Astrocyte of the spinal cord (primary cell): ENCODE data around the gene PTPRN2.

ENCODE experiments used
- DNase-seq: peaks from one replicate; pipeline ENCODE4 v3.0.0; 2011; ENCODE audit warnings: low read depth, low spot score
- H3K4me3 ChIP-seq: 2 replicates; pipeline ENCODE4 v1.5.1; 2011; ENCODE audit warnings: low read depth, mild to moderate bottlenecking, low read length, moderate library complexity
- in situ Hi-C: cut with HindIII; loops from 2 replicates; pipeline ENCODE4 v1.10.0; 2017; ENCODE audit warnings: low sequenced_read_pairs
- TF ChIP-seq, protein P1 (sequence below): IDR thresholded peaks from 2 replicates; pipeline ENCODE4 v1.5.1; 2012; ENCODE audit warnings: low read depth, mild to moderate bottlenecking, low read length, inconsistent platforms

PTPRN2 gene

DNA sequence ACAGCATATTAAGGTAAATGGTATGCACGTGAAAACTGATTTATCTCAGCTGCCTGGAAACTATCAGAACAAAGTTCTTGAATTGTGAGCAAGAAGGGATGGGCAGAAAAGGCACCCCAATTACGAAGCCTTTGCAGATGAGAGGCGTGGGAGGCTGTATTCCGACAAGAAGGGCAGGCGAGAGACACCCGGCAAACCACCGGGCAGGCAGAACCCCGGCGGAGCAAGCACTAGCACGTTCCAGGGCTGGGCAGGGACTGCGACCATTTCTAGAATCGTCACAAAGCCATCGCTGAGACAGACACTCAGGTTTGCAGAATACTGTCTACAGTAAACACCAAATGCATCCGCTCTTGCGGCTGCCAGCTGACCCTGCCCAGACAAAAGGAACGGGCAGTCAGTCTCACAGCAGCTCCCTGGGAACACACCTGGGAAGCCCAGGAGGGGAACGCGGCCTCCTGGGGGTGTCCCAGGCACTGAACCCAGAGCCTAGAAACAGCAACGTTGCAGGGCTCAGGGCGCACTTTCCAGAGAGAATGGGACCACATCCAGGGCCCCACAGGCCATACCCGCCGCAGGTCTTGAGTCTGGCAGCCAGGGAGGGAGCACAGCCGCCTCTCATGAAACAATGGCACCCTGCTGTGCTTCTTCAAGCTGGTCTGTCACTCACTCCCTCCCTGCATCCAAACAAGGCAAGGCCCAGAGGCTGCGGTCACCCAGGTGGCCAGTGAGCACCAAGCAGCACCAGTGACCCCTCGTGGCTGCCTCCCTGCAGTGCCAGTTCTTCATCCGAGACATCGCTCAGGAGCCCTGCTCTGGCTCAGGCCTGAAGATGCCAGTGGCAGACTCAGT is 261.9 kb downstream of the PTPRN2 start:
- in situ Hi-C loops = no loop called here
- H3K4me3 ChIP-seq = no peak overlapping the region
- TF ChIP-seq, protein P1, sequence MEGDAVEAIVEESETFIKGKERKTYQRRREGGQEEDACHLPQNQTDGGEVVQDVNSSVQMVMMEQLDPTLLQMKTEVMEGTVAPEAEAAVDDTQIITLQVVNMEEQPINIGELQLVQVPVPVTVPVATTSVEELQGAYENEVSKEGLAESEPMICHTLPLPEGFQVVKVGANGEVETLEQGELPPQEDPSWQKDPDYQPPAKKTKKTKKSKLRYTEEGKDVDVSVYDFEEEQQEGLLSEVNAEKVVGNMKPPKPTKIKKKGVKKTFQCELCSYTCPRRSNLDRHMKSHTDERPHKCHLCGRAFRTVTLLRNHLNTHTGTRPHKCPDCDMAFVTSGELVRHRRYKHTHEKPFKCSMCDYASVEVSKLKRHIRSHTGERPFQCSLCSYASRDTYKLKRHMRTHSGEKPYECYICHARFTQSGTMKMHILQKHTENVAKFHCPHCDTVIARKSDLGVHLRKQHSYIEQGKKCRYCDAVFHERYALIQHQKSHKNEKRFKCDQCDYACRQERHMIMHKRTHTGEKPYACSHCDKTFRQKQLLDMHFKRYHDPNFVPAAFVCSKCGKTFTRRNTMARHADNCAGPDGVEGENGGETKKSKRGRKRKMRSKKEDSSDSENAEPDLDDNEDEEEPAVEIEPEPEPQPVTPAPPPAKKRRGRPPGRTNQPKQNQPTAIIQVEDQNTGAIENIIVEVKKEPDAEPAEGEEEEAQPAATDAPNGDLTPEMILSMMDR = no peak
- no peak for DNase-seq

DNA sequence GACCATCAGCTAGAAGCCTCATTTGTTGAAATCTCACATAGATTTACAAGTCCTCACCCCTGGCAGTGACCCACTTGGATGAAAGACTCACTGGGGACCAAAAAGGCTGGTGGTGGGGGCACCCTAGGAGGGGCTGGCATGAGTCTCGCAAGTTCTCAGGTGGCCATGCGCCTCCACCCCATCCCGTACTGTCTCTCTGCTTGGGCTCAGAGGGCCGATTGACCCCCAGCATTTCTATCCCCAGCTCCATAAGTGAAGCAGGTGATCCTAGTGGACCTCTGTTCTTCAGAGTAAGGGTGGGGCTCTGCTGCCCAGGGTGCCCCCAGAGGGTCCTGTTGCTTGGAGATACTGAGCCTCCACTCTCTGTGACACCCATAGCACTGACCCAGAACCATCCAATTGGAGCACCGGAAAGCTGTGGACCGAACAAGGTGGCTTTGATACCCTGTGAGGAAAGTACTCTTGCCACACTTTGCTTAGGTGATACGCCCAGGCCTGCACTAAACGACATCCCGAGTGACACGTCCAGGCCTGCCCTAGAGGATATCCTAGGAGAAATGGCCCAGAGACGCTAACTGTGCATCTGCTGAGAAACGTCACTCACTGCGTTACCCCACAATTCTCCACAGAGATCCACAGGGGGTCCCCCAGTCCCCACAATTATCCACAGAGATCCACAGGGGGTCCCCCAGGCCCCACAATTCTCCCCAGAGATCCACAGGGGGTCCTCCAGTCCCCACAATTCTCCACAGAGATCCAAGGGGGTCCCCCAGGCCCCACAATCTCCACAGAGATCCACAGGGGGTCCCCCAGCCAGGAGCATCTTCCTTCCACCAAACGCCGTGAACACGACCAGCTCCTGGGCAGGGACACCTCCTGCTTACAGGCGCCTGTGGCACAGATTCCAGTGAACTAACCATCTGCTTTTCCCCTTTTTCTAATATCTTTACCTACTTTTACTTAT is 262.9 kb downstream of the PTPRN2 start:
- in situ Hi-C loops = no loop called here
- H3K4me3 ChIP-seq = no peak overlapping the region
- DNase-seq = no peak
- TF ChIP-seq, protein P1 = no peak

DNA sequence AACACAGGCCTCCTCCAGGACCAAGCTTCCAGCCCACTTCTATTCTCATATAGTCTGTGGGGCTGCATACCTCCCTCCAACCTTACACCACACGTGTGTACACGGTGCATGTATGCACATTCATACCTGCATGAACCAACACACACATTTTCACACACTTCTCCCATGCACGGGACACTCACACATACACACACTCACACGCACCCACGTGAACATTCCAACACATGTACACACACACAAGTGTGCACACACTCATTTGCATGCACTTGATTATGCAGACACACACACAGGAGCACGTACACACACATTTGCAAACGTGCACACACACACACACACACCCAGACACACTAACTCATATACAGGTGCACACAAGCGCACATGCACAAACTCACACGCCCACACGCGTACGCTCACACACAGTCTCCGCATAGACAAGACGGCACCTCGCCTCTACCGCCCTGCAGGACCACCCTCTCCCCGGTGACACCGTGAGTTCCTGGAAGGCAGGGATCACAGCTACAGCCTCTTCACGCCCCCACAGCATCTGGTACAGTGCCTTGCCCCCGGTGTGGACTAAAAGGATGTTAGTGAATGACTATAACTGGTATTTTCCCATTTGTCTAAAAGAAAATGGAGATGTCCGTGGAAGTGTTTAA is 263.8 kb downstream of the PTPRN2 start:
- TF ChIP-seq, protein P1 = no peak
- H3K4me3 ChIP-seq = no peak overlapping the region
- no peak for DNase-seq
- in situ Hi-C loops = no loop called here

DNA sequence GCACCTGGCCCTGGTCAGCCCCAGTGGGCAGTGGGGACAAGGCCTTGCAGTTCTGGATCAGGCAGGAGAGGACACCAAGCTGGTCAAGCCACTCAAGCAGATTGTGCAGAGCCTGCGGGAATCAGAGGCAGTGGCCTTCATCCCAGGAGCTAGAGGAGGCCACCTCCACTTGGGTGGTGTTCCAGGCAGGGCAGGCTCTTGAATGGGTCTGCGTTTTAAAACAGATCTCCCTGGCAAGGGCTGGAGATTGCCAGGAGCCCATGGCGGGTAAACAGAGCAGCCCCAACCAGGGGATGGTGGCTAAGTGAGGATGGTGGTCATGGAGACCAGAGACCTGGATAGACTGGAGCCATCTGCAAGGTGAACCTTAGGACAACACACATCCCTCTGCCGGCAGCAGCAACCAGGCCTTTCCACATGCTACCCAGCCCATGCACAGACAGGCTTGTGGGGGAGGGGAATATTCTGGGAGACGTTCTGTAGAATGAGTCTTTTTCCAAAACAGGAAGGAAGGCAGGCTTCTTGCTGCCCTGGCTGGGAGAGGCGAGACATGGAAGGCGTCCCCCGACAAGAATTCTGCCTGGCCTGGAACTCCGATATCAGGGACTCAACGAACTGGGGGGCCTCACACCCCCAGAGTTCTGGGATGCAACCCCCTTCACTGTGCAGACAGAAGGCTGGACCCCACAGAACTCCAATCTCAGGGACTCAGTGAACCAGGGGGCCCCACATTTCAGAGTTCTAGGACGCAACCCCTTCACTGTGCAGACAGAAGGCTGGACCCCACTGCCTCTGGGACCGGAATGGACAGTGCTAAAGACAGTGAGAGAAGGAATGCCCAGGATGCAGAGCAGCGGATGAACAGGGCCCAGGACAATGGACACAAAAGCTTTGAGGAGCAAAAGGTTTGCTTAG is 264.8 kb downstream of the PTPRN2 start:
- TF ChIP-seq, protein P1 = no peak
- H3K4me3 ChIP-seq = no peak overlapping the region
- no peak for DNase-seq
- in situ Hi-C loops = no loop called here

DNA sequence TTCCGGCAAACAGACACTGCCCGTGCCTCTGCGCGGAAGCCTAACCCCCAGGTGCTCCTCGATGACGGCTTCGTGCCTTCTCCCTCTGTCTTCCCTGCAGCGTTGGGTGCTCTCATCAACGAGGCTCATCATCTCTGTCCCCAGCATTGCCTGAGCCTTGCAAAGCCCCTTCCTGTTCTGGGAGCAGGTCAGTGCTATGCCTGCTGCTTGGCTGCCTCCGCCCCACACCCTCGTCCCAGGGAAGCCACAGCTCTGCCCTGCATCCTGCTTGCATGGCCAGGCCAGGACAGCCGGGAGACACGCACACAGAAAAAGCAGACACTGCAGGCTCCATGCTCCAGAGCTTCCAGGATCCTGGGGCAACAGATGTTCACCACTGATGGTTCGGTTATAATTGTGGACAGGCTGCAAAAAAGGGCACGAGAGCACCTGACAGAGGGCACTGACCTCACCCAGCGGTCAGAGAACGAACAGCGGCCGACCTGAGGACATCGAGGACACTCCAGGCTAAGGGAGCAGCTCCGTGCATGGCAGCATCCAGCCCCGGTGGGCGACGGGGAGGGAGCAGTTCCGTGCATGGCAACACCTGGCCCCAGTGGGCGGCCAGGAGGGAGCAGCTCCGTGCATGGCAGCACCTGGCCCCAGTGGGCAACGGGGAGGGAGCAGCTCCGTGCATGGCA is 265.5 kb downstream of the PTPRN2 start:
- no peak overlapping the region for H3K4me3 ChIP-seq
- no peak for DNase-seq
- in situ Hi-C loops = no loop called here
- TF ChIP-seq, protein P1 = no peak
